Upper lobe of left lung (tissue), 4 donors: ENCODE results near the gene ARHGEF10L.

Source experiments
- CTCF ChIP-seq, 6 experiments: fragments of 450-650 bp in 4 of 6; fragments of 200-600 bp in 2 of 6; sonication (generic) in 2 of 6; IDR thresholded peaks; one replicate each; pipeline ENCODE4 v1.5.1; 2016 to 2019; ENCODE audit warnings: antibody characterized with exemption in 6 of 6
- EP300 ChIP-seq, 4 donors: sonication (generic); formaldehyde crosslinking; IDR thresholded peaks; one replicate each; pipeline ENCODE4 v1.5.1; 2017; ENCODE audit warnings: antibody characterized with exemption in 4 of 4, control low read depth in 2 of 4
- POLR2A ChIP-seq, 4 donors: fragments of 450-650 bp; IDR thresholded peaks; one replicate each; pipeline ENCODE4 v1.5.1; 2016 to 2017; ENCODE audit warnings: antibody characterized with exemption in 4 of 4, mild to moderate bottlenecking in 2 of 4
- POLR2AphosphoS5 ChIP-seq, 2 donors: sonication (generic); formaldehyde crosslinking; IDR thresholded peaks; one replicate each; pipeline ENCODE4 v1.5.1; 2017; ENCODE audit warnings: antibody characterized with exemption in 2 of 2

GRCh38 chr1:17653276-17653675 lies 113.8 kb downstream of the ARHGEF10L start:
- TF ChIP-seq EP300 (IDR thresholded peaks at IDR 0.05) (no peak), CTCF (IDR thresholded peaks at IDR 0.05) (no peak), POLR2AphosphoS5 (IDR thresholded peaks at IDR 0.05) (no peak), POLR2A (IDR thresholded peaks at IDR 0.05) (no peak)
